NOMO-1 (cell line): ENCODE measurements around the gene MPZL3.
"Not testable (repeated sequence)": the region's sequence is repeated elsewhere in the genome, so short reads cannot be mapped to it uniquely, and the experiment has no call there.

Source experiments
- DNase-seq, 2 experiments: peaks; one replicate each; lab custom pipeline; 2025; ENCODE audit not compliant: unreplicated experiment in 2 of 2; lab: John Stamatoyannopoulos, UW

MPZL3 gene

DNA sequence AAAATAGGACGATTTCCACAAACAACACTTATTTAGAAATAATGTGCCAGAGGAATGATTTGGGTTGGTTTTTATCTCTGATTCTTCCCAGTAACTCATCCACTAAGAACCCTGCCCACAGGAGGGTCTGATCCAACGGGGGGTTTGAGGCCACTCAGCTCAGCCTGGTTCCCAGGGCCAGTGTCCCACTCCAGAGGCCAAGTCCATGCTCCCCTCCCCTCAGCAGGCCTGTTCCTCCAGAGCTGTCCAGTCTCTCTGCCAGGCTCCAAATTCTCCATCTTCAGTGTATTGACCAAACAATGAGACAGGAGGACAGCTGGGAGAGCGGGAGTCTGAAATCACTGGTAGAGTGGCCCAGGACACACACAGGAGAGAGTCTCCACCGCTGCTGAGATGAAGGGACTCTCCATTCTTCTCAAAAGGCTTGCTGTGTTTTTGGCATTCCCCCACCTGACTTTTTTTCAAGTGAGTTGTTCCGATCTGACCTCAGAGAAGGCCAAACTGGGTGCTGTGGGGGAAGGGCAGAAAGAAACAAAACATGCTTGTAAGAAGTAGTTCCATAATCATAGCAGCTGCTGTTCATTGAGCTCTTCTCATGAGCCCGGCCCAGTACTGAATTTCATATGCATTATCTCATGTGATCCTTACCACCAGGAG is 58.1 kb downstream of the MPZL3 start:
- no peak for DNase-seq

DNA sequence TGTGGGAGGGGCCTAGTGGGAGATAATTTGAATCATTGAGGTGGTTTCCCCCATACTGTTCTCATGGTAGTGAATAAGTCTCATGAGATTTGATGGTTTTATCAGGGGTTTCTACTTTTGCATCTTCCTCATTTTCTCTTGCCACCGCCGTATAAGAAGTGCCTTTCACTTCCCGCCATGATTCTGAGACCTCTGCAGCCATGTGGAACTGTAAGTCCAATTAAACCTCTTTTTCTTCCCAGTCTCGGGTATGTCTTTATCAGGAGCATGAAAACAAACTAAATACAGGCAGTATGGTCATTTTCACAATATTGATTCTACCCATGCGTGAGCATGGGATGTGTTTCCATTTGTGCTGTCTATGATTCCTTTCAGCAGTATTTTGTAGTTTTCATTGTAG is 59.3 kb downstream of the MPZL3 start:
- not testable (repeated sequence) for DNase-seq

GRCh38 chr11:118190942-118191506 is 61.1 kb downstream of the MPZL3 start:
- DNase-seq: not testable (repeated sequence)

- DNase-seq: peak; percentile 14 to 55
Observed at GRCh38 chr11:118186346-118187107, 65.6 kb downstream of the MPZL3 start.

DNA sequence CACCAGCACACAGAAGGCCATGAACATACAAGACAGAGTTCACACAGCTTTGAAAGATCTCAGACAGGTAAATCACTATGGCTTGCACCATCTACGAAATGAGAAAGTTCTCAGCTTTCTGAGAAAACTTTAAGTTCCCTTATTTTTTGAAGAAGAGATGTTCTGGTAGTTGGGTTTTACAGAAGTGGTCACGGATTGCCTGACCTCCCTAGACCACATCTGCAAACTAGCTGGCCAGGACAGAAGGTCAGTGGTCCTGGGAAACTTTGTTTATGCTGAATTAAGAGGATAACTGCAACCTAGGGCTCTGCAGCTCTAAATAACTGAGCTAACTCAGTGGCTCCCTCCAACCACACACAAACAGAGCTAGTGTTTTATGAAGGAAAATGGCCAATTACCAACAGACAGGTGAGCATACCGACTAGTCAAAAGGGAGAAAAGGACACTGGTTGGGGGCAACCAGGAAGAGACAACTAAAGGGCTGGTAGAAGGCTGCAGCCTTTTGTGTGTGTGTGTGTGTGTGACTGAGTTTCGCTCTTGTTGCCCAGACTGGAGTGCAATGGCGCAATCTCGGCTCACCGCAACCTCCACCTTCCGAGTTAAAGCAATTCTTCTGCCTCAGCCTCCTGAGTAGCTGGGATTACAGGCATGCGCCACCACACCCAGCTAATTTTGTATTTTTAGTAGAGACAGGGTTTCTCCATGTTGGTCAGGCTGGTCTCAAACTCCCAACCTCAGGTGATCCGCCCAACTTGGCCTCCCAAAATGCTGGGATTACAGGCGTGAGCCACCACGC is 67.2 kb downstream of the MPZL3 start:
- DNase-seq: peak; percentile 69 to 76

DNA sequence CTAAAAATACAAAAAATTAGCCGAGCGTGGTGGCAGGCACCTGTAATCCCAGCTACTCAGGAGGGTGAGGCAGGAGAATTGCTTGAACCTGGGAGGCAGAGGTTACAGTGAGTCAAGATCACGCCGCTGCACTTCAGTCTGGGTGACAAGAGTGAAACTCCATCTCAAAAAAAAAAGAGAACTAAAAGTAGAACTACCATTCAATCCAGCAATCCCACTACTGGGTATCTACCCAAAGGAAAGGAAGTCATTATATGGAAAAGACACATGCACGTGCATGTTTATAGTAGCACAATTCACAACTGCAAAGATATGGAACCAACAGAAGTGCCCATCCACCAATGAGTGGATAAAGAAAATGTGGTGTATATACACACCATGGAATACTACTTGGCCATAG is 68.5 kb downstream of the MPZL3 start:
- DNase-seq: not testable (repeated sequence)

DNA sequence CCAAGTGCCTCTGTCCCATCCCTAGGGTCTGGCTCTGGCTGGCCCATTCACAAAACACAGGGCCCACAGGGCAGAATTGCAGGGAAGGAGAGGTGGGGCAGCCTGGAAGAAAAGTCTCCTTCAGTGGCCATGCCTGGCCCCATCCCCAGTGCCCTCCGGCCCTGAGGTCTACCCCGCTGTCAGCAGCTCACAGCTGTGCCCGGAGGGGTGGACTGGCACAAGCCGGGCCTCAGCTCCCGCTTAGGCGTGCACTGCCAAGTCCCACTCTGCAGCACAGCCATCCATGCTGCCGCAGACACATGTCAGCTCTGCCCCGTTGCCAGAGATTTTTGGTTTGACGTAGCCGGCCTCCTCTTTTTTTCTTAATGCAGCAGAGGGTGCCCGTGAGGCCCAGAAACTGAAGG is 71.9 kb downstream of the MPZL3 start:
- DNase-seq: no peak

- DNase-seq: no peak
Observed at GRCh38 chr11:118176778-118177134, 75.4 kb downstream of the MPZL3 start.
